HepG2 (cell line): ENCODE measurements around the gene TMTC4. TPM values are rescaled to one million over a fixed set of nuclear protein-coding genes. Genes with fewer than 3 reads are reported as not detected.
A peak's percentile ranks its signal among the peaks of the same experiment; 100 is the strongest.

Experiments
- FOSL2 ChIP-seq: sonication (generic); formaldehyde crosslinking; IDR thresholded peaks from 2 replicates; pipeline ENCODE4 v1.4.0; 2020; ENCODE audit warnings: missing genetic modification reagents
- NFAT5 ChIP-seq: sonication (generic); formaldehyde crosslinking; IDR thresholded peaks from 2 replicates; pipeline ENCODE4 v1.4.0; 2020; ENCODE audit warnings: missing genetic modification reagents
- RBAK ChIP-seq: sonication (generic); formaldehyde crosslinking; IDR thresholded peaks from 2 replicates; pipeline ENCODE4 v1.5.1; 2020; ENCODE audit warnings: mild to moderate bottlenecking, missing genetic modification reagents
- SP5 ChIP-seq: IDR thresholded peaks from 2 replicates; pipeline ENCODE4 v1.6.1; 2016; ENCODE audit warnings: low read depth, borderline replicate concordance
- SUZ12 ChIP-seq: fragments of 150-350 bp; IDR thresholded peaks from 2 replicates; pipeline ENCODE4 v1.6.1; 2014; ENCODE audit warnings: low read depth, low read length
- TFDP1 ChIP-seq: IDR thresholded peaks from 2 replicates; pipeline ENCODE4 v1.6.1; 2016; ENCODE audit warnings: missing compliant biosample characterization, missing genetic modification reagents, borderline replicate concordance
- XBP1 ChIP-seq: sonication (generic); formaldehyde crosslinking; IDR thresholded peaks from 2 replicates; pipeline ENCODE4 v1.5.0; 2020; ENCODE audit warnings: missing genetic modification reagents
- ZBTB38 ChIP-seq: sonication (generic); formaldehyde crosslinking; IDR thresholded peaks from 2 replicates; pipeline ENCODE4 v1.5.1; 2020; ENCODE audit warnings: mild to moderate bottlenecking, missing genetic modification reagents
- ZMYM3 ChIP-seq: sonication (generic); formaldehyde crosslinking; IDR thresholded peaks from 2 replicates; pipeline ENCODE4 v1.5.1; 2020; ENCODE audit warnings: mild to moderate bottlenecking, missing genetic modification reagents
- ZNF549 ChIP-seq: sonication (generic); formaldehyde crosslinking; IDR thresholded peaks from 2 replicates; pipeline ENCODE4 v1.5.0; 2020; ENCODE audit warnings: missing genetic modification reagents
- ZNF878 ChIP-seq: sonication (generic); formaldehyde crosslinking; IDR thresholded peaks from 2 replicates; pipeline ENCODE4 v1.8.1; 2023; ENCODE audit warnings: mild to moderate bottlenecking, missing genetic modification reagents, moderate library complexity
- ZSCAN9 ChIP-seq: IDR thresholded peaks from 2 replicates; pipeline ENCODE4 v1.6.1; 2016; ENCODE audit warnings: borderline replicate concordance
- polyA plus RNA-seq, 8 experiments: library from polyadenylated mRNA; depleted of rRNA in 3 of 8; stranded (reverse) in 7 of 8; unstranded in 1 of 8; fragments of >200 nt; fragmentation: Illumina TruSeq in 4 of 8; extraction: Trizol in 4 of 8; gene quantifications; 2 replicates each; pipeline versions ENCODE4 v1.2.1 to v1.2.3, GENCODE V29; 2011 to 2016; ENCODE audit warnings: low read depth in 4 of 8, missing spikeins in 1 of 8, mixed read lengths in 1 of 8; ENCODE audit not compliant: insufficient read depth in 1 of 8
- total RNA-seq, 5 experiments: library from RNA; depleted of rRNA; stranded (reverse); fragments of >200 nt; fragmentation: Illumina TruSeq; extraction: Trizol; gene quantifications; 2 replicates each; pipeline ENCODE4 v1.2.3, GENCODE V29; 2016; ENCODE audit warnings: low read depth in 1 of 5
- TF ChIP-seq, protein P1 (sequence below): sonication (generic); IDR thresholded peaks from 2 replicates; pipeline ENCODE4 v1.6.1; 2016; ENCODE audit warnings: low read depth, borderline replicate concordance
- TF ChIP-seq, protein P2 (sequence below): IDR thresholded peaks from 2 replicates; pipeline ENCODE4 v1.6.1; 2016; ENCODE audit warnings: low read depth
- TF ChIP-seq, protein P3 (sequence below): sonication (generic); formaldehyde crosslinking; conservative IDR thresholded peaks from 2 replicates; pipeline ENCODE4 v1.8.0; 2022; ENCODE audit warnings: mild to moderate bottlenecking, moderate library complexity, missing genetic modification reagents
- TF ChIP-seq, protein P4 (sequence below): sonication (generic); formaldehyde crosslinking; IDR thresholded peaks from 2 replicates; pipeline ENCODE4 v1.8.0; 2022; ENCODE audit warnings: missing genetic modification reagents, mild to moderate bottlenecking, moderate library complexity, borderline replicate concordance

Gene TMTC4
- total and polyA plus RNA-seq, 2 of the 13 experiments (the other 11 are each of a cell fraction or from before 2014, with no cell fraction given): 16.0 to 22.6 TPM

GRCh38 chr13:100671389-100672182 lies 3.0 kb downstream of the TMTC4 start (continued):
- TF ChIP-seq, protein P1, sequence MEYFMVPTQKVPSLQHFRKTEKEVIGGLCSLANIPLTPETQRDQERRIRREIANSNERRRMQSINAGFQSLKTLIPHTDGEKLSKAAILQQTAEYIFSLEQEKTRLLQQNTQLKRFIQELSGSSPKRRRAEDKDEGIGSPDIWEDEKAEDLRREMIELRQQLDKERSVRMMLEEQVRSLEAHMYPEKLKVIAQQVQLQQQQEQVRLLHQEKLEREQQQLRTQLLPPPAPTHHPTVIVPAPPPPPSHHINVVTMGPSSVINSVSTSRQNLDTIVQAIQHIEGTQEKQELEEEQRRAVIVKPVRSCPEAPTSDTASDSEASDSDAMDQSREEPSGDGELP: no peak
- no peak for TF ChIP-seq SUZ12
- TF ChIP-seq, protein P2, sequence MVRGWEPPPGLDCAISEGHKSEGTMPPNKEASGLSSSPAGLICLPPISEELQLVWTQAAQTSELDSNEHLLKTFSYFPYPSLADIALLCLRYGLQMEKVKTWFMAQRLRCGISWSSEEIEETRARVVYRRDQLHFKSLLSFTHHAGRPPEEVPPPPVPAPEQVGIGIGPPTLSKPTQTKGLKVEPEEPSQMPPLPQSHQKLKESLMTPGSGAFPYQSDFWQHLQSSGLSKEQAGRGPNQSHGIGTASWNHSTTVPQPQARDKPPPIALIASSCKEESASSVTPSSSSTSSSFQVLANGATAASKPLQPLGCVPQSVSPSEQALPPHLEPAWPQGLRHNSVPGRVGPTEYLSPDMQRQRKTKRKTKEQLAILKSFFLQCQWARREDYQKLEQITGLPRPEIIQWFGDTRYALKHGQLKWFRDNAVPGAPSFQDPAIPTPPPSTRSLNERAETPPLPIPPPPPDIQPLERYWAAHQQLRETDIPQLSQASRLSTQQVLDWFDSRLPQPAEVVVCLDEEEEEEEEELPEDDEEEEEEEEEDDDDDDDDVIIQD (CRISPR knock-in tag): no peak
- TF ChIP-seq RBAK (CRISPR knock-in tag): no peak
- TF ChIP-seq, protein P3, sequence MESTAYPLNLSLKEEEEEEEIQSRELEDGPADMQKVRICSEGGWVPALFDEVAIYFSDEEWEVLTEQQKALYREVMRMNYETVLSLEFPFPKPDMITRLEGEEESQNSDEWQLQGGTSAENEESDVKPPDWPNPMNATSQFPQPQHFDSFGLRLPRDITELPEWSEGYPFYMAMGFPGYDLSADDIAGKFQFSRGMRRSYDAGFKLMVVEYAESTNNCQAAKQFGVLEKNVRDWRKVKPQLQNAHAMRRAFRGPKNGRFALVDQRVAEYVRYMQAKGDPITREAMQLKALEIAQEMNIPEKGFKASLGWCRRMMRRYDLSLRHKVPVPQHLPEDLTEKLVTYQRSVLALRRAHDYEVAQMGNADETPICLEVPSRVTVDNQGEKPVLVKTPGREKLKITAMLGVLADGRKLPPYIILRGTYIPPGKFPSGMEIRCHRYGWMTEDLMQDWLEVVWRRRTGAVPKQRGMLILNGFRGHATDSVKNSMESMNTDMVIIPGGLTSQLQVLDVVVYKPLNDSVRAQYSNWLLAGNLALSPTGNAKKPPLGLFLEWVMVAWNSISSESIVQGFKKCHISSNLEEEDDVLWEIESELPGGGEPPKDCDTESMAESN: no peak
- TF ChIP-seq ZNF878 (CRISPR knock-in tag): no peak
- TF ChIP-seq ZBTB38 (CRISPR knock-in tag): no peak
- TF ChIP-seq, protein P4, sequence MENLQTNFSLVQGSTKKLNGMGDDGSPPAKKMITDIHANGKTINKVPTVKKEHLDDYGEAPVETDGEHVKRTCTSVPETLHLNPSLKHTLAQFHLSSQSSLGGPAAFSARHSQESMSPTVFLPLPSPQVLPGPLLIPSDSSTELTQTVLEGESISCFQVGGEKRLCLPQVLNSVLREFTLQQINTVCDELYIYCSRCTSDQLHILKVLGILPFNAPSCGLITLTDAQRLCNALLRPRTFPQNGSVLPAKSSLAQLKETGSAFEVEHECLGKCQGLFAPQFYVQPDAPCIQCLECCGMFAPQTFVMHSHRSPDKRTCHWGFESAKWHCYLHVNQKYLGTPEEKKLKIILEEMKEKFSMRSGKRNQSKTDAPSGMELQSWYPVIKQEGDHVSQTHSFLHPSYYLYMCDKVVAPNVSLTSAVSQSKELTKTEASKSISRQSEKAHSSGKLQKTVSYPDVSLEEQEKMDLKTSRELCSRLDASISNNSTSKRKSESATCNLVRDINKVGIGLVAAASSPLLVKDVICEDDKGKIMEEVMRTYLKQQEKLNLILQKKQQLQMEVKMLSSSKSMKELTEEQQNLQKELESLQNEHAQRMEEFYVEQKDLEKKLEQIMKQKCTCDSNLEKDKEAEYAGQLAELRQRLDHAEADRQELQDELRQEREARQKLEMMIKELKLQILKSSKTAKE (CRISPR knock-in tag): 0 out of 2 replicates have a peak, but pooled peaks have one; percentile 32
- TF ChIP-seq NFAT5: no peak
- no peak for TF ChIP-seq ZNF549 (CRISPR knock-in tag)
- no peak for TF ChIP-seq TFDP1 (CRISPR knock-in tag)
- TF ChIP-seq ZSCAN9 (CRISPR knock-in tag): no peak
- TF ChIP-seq FOSL2 (CRISPR knock-in tag): no peak
- TF ChIP-seq SP5: no peak
- TF ChIP-seq XBP1: no peak
- no peak for TF ChIP-seq ZMYM3 (CRISPR knock-in tag)
